OCI-LY7 (cell line): ENCODE results near the gene CYP39A1. TPM values are rescaled to one million over a fixed set of nuclear protein-coding genes. Genes with fewer than 3 reads are reported as not detected.

Source experiments
- Bru-seq: library from RNA; stranded (reverse); fragments of 400-500 nt; gene quantifications from one replicate; lab custom pipeline; 2021; lab: Mats Ljungman, UMichigan
- BruChase-seq, 2 experiments: library from RNA; stranded (reverse); fragments of 400-500 nt; gene quantifications; one replicate each; lab custom pipeline; 2021; lab: Mats Ljungman, UMichigan
- BruUV-seq: library from RNA; stranded (reverse); fragments of 400-500 nt; replicated peaks from 2 replicates; lab custom pipeline; 2021; lab: Mats Ljungman, UMichigan
- CTCF ChIA-PET: fragments of 300-600 bp; sonication (Branson Sonifier 250); formaldehyde crosslinking; loops from one replicate; lab custom pipeline; 2022; ENCODE audit warnings: antibody characterized with exemption; ENCODE audit not compliant: unreplicated experiment; lab: Charles Lee
- POLR2A ChIA-PET: fragments of 300-600 bp; sonication (Branson Sonifier 250); formaldehyde crosslinking; loops from one replicate; lab custom pipeline; 2022; ENCODE audit warnings: antibody characterized with exemption; lab: Charles Lee
- DNase-seq: peaks from one replicate; pipeline ENCODE4 v3.0.0-alpha.2; 2015; ENCODE audit warnings: low spot score
- H2AFZ ChIP-seq: fragments of 200-600 bp; sonication (generic), shearing (Covaris generic); 2 replicates; pipeline ENCODE4 v1.6.1; 2014; ENCODE audit warnings: mild to moderate bottlenecking, antibody characterized with exemption, low read length, moderate library complexity
- H3K27ac ChIP-seq: fragments of 200-600 bp; sonication (generic); 2 replicates; pipeline ENCODE4 v1.5.1; 2014; ENCODE audit warnings: mixed run types, low read depth, mild to moderate bottlenecking, moderate library complexity, low read length, inconsistent platforms; ENCODE audit not compliant: poor library complexity, severe bottlenecking
- H3K36me3 ChIP-seq: fragments of 200-600 bp; sonication (generic); 2 replicates; pipeline ENCODE4 v1.6.1; 2014; ENCODE audit warnings: mild to moderate bottlenecking, antibody characterized with exemption, low read length, moderate library complexity, mixed read lengths; ENCODE audit not compliant: insufficient read depth
- H3K4me1 ChIP-seq: fragments of 200-600 bp; sonication (generic); 2 replicates; pipeline ENCODE4 v1.5.1; 2014; ENCODE audit warnings: mild to moderate bottlenecking, low read length; ENCODE audit not compliant: insufficient read depth, poor library complexity, severe bottlenecking
- H3K4me2 ChIP-seq: fragments of 200-600 bp; sonication (generic); 2 replicates; pipeline ENCODE4 v1.6.1; 2014; ENCODE audit warnings: mild to moderate bottlenecking, low read length
- H3K4me3 ChIP-seq: fragments of 200-600 bp; sonication (generic); 2 replicates; pipeline ENCODE4 v1.5.1; 2014; ENCODE audit warnings: mild to moderate bottlenecking, low read depth, low read length; ENCODE audit not compliant: poor library complexity, severe bottlenecking
- H3K79me2 ChIP-seq: fragments of 200-600 bp; sonication (generic); 2 replicates; pipeline ENCODE4 v1.6.1; 2016; ENCODE audit warnings: low read depth, mild to moderate bottlenecking, low read length, moderate library complexity, mixed read lengths; ENCODE audit not compliant: insufficient read depth
- H3K9me2 ChIP-seq: fragments of 200-600 bp; sonication (generic); 2 replicates; pipeline ENCODE4 v1.6.1; 2016; ENCODE audit warnings: mild to moderate bottlenecking, low read length, mixed read lengths; ENCODE audit not compliant: insufficient read depth
- H3K9me3 ChIP-seq: fragments of 200-600 bp; sonication (generic); 2 replicates; pipeline ENCODE4 v1.6.1; 2014; ENCODE audit warnings: mild to moderate bottlenecking, mixed run types, low read length, mixed read lengths
- H4K20me1 ChIP-seq: fragments of 200-600 bp; sonication (generic); 2 replicates; pipeline ENCODE4 v1.6.1; 2014; ENCODE audit warnings: mild to moderate bottlenecking, antibody characterized with exemption, low read length, moderate library complexity, mixed read lengths; ENCODE audit not compliant: insufficient read depth
- EZH2phosphoT487 ChIP-seq: fragments of 200-600 bp; sonication (generic); IDR thresholded peaks from 2 replicates; pipeline ENCODE4 v1.6.1; 2018; ENCODE audit warnings: low read depth, borderline replicate concordance, mild to moderate bottlenecking, mixed run types, antibody characterized with exemption, low read length, moderate library complexity, mixed read lengths
- intact Hi-C: fragments of 100-400 bp; cut with micrococcal nuclease; formaldehyde crosslinking; loops from one replicate; pipeline ENCODE4 v1.10.0; 2022; ENCODE audit not compliant: unreplicated experiment
- long read RNA-seq: library from polyadenylated mRNA; stranded (forward); transcript quantifications from one replicate; pipeline ENCODE4 v2.0.0, GENCODE V29; 2022
- total RNA-seq, 2 experiments: library from RNA; depleted of rRNA in 1 of 2; stranded (reverse); fragments of >200 nt in 1 of 2; shearing (Covaris generic) in 1 of 2; gene quantifications; 2 replicates each; pipeline ENCODE4 v1.2.3, GENCODE V29; 2014 to 2022
- TF ChIP-seq, protein P1 (sequence below): fragments of 200-600 bp; sonication (generic); conservative IDR thresholded peaks from 2 replicates; pipeline ENCODE4 v1.5.1; 2014; ENCODE audit warnings: mild to moderate bottlenecking, antibody characterized with exemption, low read length, moderate library complexity, mixed read lengths

The CYP39A1 gene, protein sequence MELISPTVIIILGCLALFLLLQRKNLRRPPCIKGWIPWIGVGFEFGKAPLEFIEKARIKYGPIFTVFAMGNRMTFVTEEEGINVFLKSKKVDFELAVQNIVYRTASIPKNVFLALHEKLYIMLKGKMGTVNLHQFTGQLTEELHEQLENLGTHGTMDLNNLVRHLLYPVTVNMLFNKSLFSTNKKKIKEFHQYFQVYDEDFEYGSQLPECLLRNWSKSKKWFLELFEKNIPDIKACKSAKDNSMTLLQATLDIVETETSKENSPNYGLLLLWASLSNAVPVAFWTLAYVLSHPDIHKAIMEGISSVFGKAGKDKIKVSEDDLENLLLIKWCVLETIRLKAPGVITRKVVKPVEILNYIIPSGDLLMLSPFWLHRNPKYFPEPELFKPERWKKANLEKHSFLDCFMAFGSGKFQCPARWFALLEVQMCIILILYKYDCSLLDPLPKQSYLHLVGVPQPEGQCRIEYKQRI
- 13.4 and 15.4 TPM in 2 replicates for total RNA-seq (2014; rRNA removed; shearing (Covaris generic))
- 22.6 and 24.5 TPM in 2 replicates for total RNA-seq (2022)
- Bru-seq, nascent RNA: percentile 83 among the genes with signal in this experiment
- percentile 62 among the genes with signal in this experiment for BruChase-seq, experiment 1, labeled RNA remaining after a 6-hour chase
- percentile 66 among the genes with signal in this experiment for BruChase-seq, experiment 2, labeled RNA remaining after a 2-hour chase
- long read RNA-seq, partial matches to known transcripts: 0 of 43 reads
- long read RNA-seq, other reads (novel, unspliced or antisense): 38 of 43 reads

DNA sequence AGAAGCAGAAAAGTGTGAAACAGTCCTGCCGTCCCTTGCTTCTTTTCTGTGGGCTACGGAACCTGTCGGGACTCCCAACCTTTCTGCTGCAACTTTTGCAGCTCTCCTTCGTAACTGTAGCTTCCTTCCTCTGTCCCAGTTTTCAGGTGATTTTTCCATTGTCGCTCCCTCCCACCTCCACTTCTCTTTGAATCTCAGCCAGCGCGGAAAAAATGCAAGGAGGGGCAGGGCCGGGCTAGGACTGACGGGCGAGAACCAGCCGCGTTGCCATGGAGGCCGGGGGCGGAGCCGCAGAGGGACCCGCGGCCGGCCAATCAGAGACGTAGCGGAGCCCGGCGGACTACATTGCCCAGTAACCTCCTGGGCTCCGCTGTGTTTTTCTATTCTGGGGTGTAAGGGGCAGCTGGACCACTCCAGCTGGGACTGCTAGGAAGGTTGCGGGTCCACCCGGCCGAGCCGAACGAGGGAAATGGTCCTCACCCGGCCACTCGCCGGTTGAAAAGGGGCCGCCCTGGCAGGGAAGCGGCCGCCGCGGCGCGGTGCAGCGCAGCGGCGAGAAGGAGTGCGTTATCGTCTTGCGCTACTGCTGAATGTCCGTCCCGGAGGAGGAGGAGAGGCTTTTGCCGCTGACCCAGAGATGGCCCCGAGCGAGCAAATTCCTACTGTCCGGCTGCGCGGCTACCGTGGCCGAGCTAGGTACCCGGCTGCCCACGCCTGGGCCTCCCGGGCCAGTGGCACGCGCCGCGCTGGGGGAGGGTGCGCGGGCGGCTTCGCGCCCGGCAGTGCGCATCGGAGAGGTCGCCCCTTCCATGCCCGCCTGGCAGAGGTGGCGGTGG lies at the start of gene CYP39A1, which contains the start of gene SLC25A27:
CYP39A1 (minus strand) TSS at position 216 of the 836 bp plus-strand sequence. CDS start 236 bp downstream, outside the sequence.
SLC25A27 (plus strand) TSS at position 373 of the 836 bp plus-strand sequence; CDS start at position 591, 218 bp downstream.
- peak within 1 kb of the TSS; percentile 85 for H3K4me3 ChIP-seq
- H3K9me3 ChIP-seq: no peaks in the 10 kb centered on the region
- H2AFZ ChIP-seq: peak within 1 kb of the TSS; percentile 68; the same call in 1 of the 2 replicates
- H3K79me2 ChIP-seq: peaks cover 85% of the 10 kb centered on the region
- peak within 1 kb of the TSS; percentile 96 for H3K27ac ChIP-seq
- no TSS peak for BruUV-seq
- CTCF ChIA-PET: no interaction called here
- TF ChIP-seq EZH2phosphoT487: no peak
- TF ChIP-seq, protein P1, sequence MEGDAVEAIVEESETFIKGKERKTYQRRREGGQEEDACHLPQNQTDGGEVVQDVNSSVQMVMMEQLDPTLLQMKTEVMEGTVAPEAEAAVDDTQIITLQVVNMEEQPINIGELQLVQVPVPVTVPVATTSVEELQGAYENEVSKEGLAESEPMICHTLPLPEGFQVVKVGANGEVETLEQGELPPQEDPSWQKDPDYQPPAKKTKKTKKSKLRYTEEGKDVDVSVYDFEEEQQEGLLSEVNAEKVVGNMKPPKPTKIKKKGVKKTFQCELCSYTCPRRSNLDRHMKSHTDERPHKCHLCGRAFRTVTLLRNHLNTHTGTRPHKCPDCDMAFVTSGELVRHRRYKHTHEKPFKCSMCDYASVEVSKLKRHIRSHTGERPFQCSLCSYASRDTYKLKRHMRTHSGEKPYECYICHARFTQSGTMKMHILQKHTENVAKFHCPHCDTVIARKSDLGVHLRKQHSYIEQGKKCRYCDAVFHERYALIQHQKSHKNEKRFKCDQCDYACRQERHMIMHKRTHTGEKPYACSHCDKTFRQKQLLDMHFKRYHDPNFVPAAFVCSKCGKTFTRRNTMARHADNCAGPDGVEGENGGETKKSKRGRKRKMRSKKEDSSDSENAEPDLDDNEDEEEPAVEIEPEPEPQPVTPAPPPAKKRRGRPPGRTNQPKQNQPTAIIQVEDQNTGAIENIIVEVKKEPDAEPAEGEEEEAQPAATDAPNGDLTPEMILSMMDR: no peak
- H3K36me3 ChIP-seq: peaks cover 20% of the 10 kb centered on the region
- H3K4me1 ChIP-seq: peaks cover 10% of the 10 kb centered on the region
- peak within 1 kb of the TSS; percentile 78 for H3K4me2 ChIP-seq
- no peaks in the 10 kb centered on the region for H4K20me1 ChIP-seq
- POLR2A ChIA-PET: interaction anchor here (0.8 to 3.8 kb wide), 6 partner anchors 12 to 593 kb away, joined by 3 to 21 read pairs (median 4); no protein-coding TSS in a partner anchor
- DNase-seq: peak; percentile 90
- no peaks in the 10 kb centered on the region for H3K9me2 ChIP-seq
- intact Hi-C loops: loop anchor here (1.0 to 10.0 kb wide), 5 partner anchors 16 to 824 kb away; partner anchors contain the start of gene CD2AP

DNA sequence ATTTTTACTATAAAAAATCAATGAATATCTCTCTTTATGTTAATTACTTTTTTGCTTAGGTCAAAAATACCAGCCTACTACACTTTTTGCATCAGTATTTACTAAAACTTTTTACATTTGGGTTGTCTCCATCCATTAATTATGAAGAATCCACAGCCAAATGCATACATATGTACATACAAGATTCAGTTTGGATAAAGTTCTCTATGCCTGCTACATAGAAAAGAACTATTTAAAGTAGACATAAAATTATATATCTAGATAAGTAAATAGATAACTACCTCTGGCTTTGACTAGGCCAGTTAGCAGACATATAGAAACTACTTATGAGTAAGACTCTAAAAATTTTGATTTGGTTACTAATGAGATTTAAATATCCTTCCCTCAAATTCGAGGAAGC lies 47.4 kb upstream of the CYP39A1 start:
- no peak overlapping the region for H3K27ac ChIP-seq
- H3K36me3 ChIP-seq: peaks cover 10% of the 10 kb centered on the region
- no peaks in the 10 kb centered on the region for H3K9me3 ChIP-seq
- H2AFZ ChIP-seq: no peak overlapping the region
- DNase-seq: no peak
- BruUV-seq: no TSS peak
- H3K4me1 ChIP-seq: no peaks in the 10 kb centered on the region
- H4K20me1 ChIP-seq: no peaks in the 10 kb centered on the region
- intact Hi-C loops: no loop called here
- H3K9me2 ChIP-seq: no peaks in the 10 kb centered on the region
- H3K79me2 ChIP-seq: no peaks in the 10 kb centered on the region
- no peak overlapping the region for H3K4me2 ChIP-seq
- ChIA-PET POLR2A (interaction anchor here (0.5 to 0.8 kb wide), 2 partner anchors 9 to 335 kb away, joined by 3 read pairs; no protein-coding TSS in a partner anchor), CTCF (no interaction called here)
- TF ChIP-seq EZH2phosphoT487: no peak
- TF ChIP-seq, protein P1: no peak
- no peak overlapping the region for H3K4me3 ChIP-seq
